Thoracic aorta (tissue), 2 donors: ENCODE measurements around the gene TP53AIP1. TPM values are rescaled to one million over a fixed set of nuclear protein-coding genes. Genes with fewer than 3 reads are reported as not detected.

ENCODE experiments used
- ATAC-seq: fragments of 150-250 bp; one replicate; pipeline ENCODE4 v1.8.0; 2017; ENCODE audit warnings: low read depth; ENCODE audit not compliant: insufficient number of reproducible peaks, low FRiP score
- DNase-seq: peaks from one replicate; pipeline ENCODE4 v3.0.0-alpha.2; 2020; ENCODE audit warnings: low spot score
- H3K27ac ChIP-seq, 2 donors: fragments of 200-600 bp; sonication (generic); 1 replicate in 1 of 2; 2 replicates in 1 of 2; pipeline ENCODE4 v1.5.1; 2016; ENCODE audit warnings: mild to moderate bottlenecking in 2 of 2, moderate library complexity in 2 of 2
- H3K27me3 ChIP-seq: fragments of 200-600 bp; sonication (generic); replicated peaks from 2 replicates; pipeline ENCODE4 v1.6.0; 2016; ENCODE audit warnings: mild to moderate bottlenecking; ENCODE audit not compliant: insufficient read depth
- H3K36me3 ChIP-seq: fragments of 200-600 bp; sonication (generic); one replicate; pipeline ENCODE4 v1.5.1; 2016
- H3K4me1 ChIP-seq, 2 donors: fragments of 200-600 bp; sonication (generic); 1 replicate in 1 of 2; 2 replicates in 1 of 2; pipeline versions ENCODE4 v1.5.1 to v1.6.0; 2016; ENCODE audit warnings: low read depth in 2 of 2, mild to moderate bottlenecking in 1 of 2; ENCODE audit not compliant: control insufficient read depth in 1 of 2
- H3K4me3 ChIP-seq: fragments of 200-600 bp; sonication (generic); 2 replicates; pipeline ENCODE4 v1.5.1; 2016; ENCODE audit warnings: mild to moderate bottlenecking
- H3K9me3 ChIP-seq: fragments of 200-600 bp; sonication (generic); 2 replicates; pipeline ENCODE4 v1.5.1; 2016
- CTCF ChIP-seq: fragments of 200-600 bp; sonication (generic); IDR thresholded peaks from one replicate; pipeline ENCODE4 v1.5.1; 2019; ENCODE audit warnings: antibody characterized with exemption
- total RNA-seq, 2 donors: library from RNA; depleted of rRNA; stranded (reverse); fragments of >200 nt; gene quantifications; one replicate each; pipeline versions ENCODE4 v1.1.0 to v1.2.3, GENCODE V29; 2016

The TP53AIP1 gene
- total RNA-seq, 2 donors from 2014 or later, result not detected

GRCh38 chr11:128963744-128964325, 21.2 kb upstream of the TP53AIP1 start:
- Histone ChIP-seq H3K27ac (no peak overlapping the region), H3K36me3 (peaks cover 6% of the 10 kb centered on the region), H3K4me3 (no peak overlapping the region), H3K4me1 (no peaks in the 10 kb centered on the region), H3K9me3 (no peaks in the 10 kb centered on the region), H3K27me3 (no peaks in the 10 kb centered on the region)
- ATAC-seq (no peak), DNase-seq (no peak)
- no peak for TF ChIP-seq CTCF

GRCh38 chr11:128962896-128963295, 20.2 kb upstream of the TP53AIP1 start:
- Histone ChIP-seq H3K36me3 (no peaks in the 10 kb centered on the region), H3K27me3 (no peaks in the 10 kb centered on the region), H3K27ac (no peak overlapping the region), H3K4me1 (no peaks in the 10 kb centered on the region), H3K9me3 (no peaks in the 10 kb centered on the region), H3K4me3 (no peak overlapping the region)
- ATAC-seq (no peak), DNase-seq (no peak)
- TF ChIP-seq CTCF, result no peak

- DNase-seq (no peak), ATAC-seq (no peak)
- H3K9me3 ChIP-seq, result no peaks in the 10 kb centered on the region
- H3K4me1 ChIP-seq, result no peaks in the 10 kb centered on the region
- no peak overlapping the region for H3K4me3 ChIP-seq
- H3K27me3 ChIP-seq, result no peaks in the 10 kb centered on the region
- H3K27ac ChIP-seq, result no peak overlapping the region
- H3K36me3 ChIP-seq, result no peaks in the 10 kb centered on the region
- no peak for TF ChIP-seq CTCF
Observed at GRCh38 chr11:128961645-128962044, 19.0 kb upstream of the TP53AIP1 start.

DNA sequence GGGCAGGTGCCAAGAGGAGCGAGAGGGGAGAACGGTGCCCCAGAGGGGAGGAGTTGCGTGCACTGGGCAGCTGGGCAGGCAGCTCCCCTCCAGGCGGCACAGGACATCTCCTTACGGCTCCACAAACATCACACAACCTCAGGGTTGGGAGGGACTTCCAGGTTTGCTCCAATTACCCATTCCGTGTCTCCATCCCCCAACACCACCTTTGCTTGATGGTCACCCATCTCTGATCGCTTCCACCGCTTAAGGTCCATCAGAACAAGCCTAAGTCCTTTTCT, 14.5 kb upstream of the TP53AIP1 start:
- H3K9me3 ChIP-seq, result no peaks in the 10 kb centered on the region
- no peak for ATAC-seq

More for the DNA sequence above, 14.5 kb upstream of the TP53AIP1 start:
- Histone ChIP-seq H3K4me3 (no peak overlapping the region), H3K27ac (no peak overlapping the region), H3K36me3 (no peaks in the 10 kb centered on the region), H3K4me1 (no peaks in the 10 kb centered on the region), H3K27me3 (no peaks in the 10 kb centered on the region)
- DNase-seq, result no peak
- no peak for TF ChIP-seq CTCF
